ENCODE data around the gene SDCCAG8. TPM values are rescaled to one million over a fixed set of nuclear protein-coding genes. Genes with fewer than 3 reads are reported as not detected.

Gene SDCCAG8
- polyA plus RNA-seq, 1 experiment: 34.1 TPM

DNA sequence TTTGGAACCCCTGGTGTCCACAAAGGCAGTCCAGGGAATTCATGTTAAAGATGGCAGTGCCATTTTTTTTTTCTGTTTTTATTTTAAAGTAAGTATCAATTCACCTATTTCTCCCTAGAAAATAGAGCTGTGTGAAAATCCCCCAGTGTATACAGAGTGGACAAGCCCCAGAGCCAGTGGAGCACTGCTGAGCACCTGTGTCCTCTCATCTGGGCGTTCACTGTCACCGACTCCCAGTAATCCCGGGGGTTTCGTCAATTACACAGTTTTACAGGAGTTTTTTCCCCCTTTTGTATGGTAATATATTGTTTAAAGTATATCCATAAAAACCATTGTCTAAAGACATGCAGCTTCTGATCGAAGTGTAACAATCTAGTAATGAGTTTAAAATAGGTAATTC lies 175.8 kb downstream of the SDCCAG8 start:
- TF ChIP-seq, protein P1, sequence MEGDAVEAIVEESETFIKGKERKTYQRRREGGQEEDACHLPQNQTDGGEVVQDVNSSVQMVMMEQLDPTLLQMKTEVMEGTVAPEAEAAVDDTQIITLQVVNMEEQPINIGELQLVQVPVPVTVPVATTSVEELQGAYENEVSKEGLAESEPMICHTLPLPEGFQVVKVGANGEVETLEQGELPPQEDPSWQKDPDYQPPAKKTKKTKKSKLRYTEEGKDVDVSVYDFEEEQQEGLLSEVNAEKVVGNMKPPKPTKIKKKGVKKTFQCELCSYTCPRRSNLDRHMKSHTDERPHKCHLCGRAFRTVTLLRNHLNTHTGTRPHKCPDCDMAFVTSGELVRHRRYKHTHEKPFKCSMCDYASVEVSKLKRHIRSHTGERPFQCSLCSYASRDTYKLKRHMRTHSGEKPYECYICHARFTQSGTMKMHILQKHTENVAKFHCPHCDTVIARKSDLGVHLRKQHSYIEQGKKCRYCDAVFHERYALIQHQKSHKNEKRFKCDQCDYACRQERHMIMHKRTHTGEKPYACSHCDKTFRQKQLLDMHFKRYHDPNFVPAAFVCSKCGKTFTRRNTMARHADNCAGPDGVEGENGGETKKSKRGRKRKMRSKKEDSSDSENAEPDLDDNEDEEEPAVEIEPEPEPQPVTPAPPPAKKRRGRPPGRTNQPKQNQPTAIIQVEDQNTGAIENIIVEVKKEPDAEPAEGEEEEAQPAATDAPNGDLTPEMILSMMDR (IDR thresholded peaks at IDR 0.05; ENCODE audit: low read depth, low read length): no peak
- Histone ChIP-seq H3K27me3 (ENCODE audit: control insufficient read depth, insufficient read depth, low read length) (no peaks in the 10 kb centered on the region), H3K27ac (ENCODE audit: low read depth, low read length) (no peak overlapping the region), H3K9me3 (ENCODE audit: control insufficient read depth, insufficient read depth, low read length) (no peaks in the 10 kb centered on the region; the same call in 1 of the 2 replicates), H3K4me3 (ENCODE audit: low read depth, low read length) (no peak overlapping the region)
- ChIA-PET CTCF (interaction anchor here (1.1 to 1.2 kb wide), 2 partner anchors 10 to 88 kb away, joined by 3 to 5 read pairs; no protein-coding TSS in a partner anchor), POLR2A (no interaction called here)
- DNase-seq (ENCODE audit: low read depth, low spot score): no peak

DNA sequence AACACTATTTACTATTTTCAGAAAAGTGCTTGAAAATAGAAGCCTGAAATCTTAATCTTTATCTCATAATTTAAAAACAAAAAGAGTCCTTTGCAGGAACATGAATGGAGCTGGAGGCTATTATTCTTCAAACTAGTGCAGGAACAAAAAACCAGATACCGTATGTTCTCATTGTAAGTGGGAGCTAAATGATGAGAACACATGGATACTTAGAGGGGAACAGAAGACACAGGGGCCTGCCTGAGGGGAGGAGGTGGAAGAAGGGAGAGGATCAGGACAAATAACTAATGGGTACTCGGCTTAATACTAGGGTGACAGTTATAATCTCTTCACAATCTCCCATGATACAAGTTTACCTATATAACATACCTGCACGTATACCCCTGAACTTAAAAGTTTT lies 176.3 kb downstream of the SDCCAG8 start:
- ChIA-PET CTCF (interaction anchor here (1.1 to 1.2 kb wide), 2 partner anchors 11 to 88 kb away, joined by 3 to 5 read pairs; no protein-coding TSS in a partner anchor), POLR2A (no interaction called here)
- no peak for DNase-seq (ENCODE audit: low read depth, low spot score)
- Histone ChIP-seq H3K4me3 (ENCODE audit: low read depth, low read length) (no peak overlapping the region), H3K9me3 (ENCODE audit: control insufficient read depth, insufficient read depth, low read length) (no peaks in the 10 kb centered on the region; the same call in 1 of the 2 replicates), H3K27me3 (ENCODE audit: control insufficient read depth, insufficient read depth, low read length) (no peaks in the 10 kb centered on the region), H3K27ac (ENCODE audit: low read depth, low read length) (no peak overlapping the region)
- TF ChIP-seq, protein P1 (IDR thresholded peaks at IDR 0.05; ENCODE audit: low read depth, low read length): no peak

DNA sequence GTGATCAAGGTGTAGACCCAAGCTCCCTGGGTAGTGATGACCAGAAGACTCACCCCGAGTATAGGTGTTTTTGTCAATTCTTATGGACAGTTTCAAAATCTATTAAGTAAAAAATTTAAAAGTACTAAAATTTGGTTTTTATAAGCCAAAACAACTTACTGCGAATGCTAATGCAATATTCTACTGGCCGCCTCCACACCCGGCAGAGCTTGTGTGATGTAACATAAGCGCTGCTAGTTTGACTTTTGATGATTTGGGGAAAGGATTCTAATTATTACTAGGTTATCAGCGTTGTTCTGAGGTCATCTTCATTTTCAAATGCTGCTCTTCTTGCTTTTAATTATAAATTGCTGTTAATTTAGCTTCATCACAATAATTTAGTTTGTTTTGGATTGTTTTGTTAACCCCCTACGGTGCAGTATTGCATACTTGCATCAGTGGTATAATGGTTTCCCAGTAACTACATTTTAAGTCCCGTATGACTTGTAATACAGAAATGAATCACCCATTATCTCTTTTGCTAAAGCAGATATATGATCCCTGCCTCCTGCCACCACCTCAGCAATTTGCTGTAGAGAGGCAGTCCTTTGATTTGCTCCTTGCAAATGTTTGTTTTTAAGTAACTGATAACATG lies 178.0 kb downstream of the SDCCAG8 start:
- H3K4me3 ChIP-seq (ENCODE audit: low read depth, low read length): no peak overlapping the region
- ChIA-PET CTCF (no interaction called here), POLR2A (no interaction called here)
- H3K9me3 ChIP-seq (ENCODE audit: control insufficient read depth, insufficient read depth, low read length): no peaks in the 10 kb centered on the region; the same call in 1 of the 2 replicates
- no peak for DNase-seq (ENCODE audit: low read depth, low spot score)
- H3K27me3 ChIP-seq (ENCODE audit: control insufficient read depth, insufficient read depth, low read length): no peaks in the 10 kb centered on the region
- TF ChIP-seq, protein P1 (IDR thresholded peaks at IDR 0.05; ENCODE audit: low read depth, low read length): no peak
- no peak overlapping the region for H3K27ac ChIP-seq (ENCODE audit: low read depth, low read length)

DNA sequence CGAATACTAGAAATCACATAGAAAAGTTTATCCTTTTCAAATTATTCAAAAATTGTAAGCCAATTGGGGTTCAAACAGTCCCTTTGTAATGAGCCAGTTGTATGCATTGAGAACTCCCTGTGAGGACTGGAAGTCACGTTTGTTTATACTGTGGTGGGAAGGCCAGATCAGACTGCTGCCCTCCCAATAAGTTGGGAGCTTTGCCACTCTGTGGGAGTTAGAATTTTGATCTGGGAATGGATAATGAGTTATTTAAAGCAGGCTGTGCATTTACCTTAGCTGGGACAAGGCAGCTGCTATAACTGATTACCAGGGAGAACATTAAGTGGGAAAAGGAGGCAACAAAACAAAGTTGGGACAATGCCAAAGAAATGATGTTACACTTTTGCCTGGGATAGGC lies 178.8 kb downstream of the SDCCAG8 start:
- H3K27ac ChIP-seq (ENCODE audit: low read depth, low read length): no peak overlapping the region
- TF ChIP-seq, protein P1 (IDR thresholded peaks at IDR 0.05; ENCODE audit: low read depth, low read length): no peak
- H3K9me3 ChIP-seq (ENCODE audit: control insufficient read depth, insufficient read depth, low read length): no peaks in the 10 kb centered on the region; the same call in 1 of the 2 replicates
- H3K4me3 ChIP-seq (ENCODE audit: low read depth, low read length): no peak overlapping the region
- ChIA-PET POLR2A (no interaction called here), CTCF (no interaction called here)
- DNase-seq (ENCODE audit: low read depth, low spot score): no peak
- H3K27me3 ChIP-seq (ENCODE audit: control insufficient read depth, insufficient read depth, low read length): no peaks in the 10 kb centered on the region

DNA sequence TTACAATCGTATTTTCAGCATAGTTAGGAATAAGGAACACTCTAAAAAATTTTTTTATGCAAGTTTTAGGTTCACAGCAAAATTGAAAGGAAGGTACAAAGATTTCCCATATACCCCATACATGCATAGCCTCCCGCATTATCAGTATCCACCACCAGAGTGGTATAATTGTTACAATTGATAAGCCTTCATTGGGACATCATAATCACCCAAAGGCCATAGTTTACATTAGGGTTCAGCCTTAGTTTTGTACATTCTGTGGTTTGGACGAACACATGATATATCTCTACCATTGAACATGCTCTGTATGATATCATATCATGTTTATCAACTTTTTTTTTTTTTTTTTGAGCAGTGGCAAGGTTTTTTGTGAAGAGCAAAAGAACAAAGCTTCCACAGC lies 180.0 kb downstream of the SDCCAG8 start:
- POLR2A ChIA-PET: no interaction called here
- CTCF ChIA-PET: interaction anchor here (0.6 to 0.7 kb wide), 2 partner anchors 52 to 85 kb away, joined by 3 read pairs; no protein-coding TSS in a partner anchor
- TF ChIP-seq, protein P1 (IDR thresholded peaks at IDR 0.05; ENCODE audit: low read depth, low read length): 0 out of 2 replicates have a peak, but pooled peaks have one; percentile 7
- Histone ChIP-seq H3K27ac (ENCODE audit: low read depth, low read length) (no peak overlapping the region), H3K4me3 (ENCODE audit: low read depth, low read length) (no peak overlapping the region), H3K9me3 (ENCODE audit: control insufficient read depth, insufficient read depth, low read length) (no peaks in the 10 kb centered on the region), H3K27me3 (ENCODE audit: control insufficient read depth, insufficient read depth, low read length) (no peaks in the 10 kb centered on the region)
- DNase-seq (ENCODE audit: low read depth, low spot score): no peak
